ENCODE measurements around the gene CDK14.

Gene CDK14

DNA sequence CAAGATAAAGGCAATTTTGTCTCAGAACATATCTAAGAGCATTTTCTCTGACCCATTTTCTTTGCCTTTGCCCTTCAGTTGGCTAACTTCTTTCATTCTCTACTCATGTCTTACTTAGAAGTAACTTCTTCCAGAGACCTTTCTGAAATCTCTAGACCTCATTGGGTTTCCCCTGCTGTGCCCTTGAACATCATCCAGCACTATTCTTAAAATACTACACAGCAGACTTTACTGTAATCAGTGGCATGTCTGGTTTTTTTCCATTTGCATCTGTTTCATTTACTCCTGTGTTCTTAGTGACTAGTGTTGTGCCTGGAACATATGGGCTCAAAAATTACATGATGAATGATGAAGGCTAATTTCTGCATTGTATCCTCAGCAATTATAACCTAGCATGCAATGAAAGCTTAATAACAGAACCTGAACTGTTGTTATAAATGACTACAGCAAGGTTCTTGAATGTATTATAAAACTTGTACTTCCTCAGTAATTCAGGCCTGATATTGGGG, 301.9 kb downstream of the CDK14 start:
- TF ChIP-seq, protein P1, sequence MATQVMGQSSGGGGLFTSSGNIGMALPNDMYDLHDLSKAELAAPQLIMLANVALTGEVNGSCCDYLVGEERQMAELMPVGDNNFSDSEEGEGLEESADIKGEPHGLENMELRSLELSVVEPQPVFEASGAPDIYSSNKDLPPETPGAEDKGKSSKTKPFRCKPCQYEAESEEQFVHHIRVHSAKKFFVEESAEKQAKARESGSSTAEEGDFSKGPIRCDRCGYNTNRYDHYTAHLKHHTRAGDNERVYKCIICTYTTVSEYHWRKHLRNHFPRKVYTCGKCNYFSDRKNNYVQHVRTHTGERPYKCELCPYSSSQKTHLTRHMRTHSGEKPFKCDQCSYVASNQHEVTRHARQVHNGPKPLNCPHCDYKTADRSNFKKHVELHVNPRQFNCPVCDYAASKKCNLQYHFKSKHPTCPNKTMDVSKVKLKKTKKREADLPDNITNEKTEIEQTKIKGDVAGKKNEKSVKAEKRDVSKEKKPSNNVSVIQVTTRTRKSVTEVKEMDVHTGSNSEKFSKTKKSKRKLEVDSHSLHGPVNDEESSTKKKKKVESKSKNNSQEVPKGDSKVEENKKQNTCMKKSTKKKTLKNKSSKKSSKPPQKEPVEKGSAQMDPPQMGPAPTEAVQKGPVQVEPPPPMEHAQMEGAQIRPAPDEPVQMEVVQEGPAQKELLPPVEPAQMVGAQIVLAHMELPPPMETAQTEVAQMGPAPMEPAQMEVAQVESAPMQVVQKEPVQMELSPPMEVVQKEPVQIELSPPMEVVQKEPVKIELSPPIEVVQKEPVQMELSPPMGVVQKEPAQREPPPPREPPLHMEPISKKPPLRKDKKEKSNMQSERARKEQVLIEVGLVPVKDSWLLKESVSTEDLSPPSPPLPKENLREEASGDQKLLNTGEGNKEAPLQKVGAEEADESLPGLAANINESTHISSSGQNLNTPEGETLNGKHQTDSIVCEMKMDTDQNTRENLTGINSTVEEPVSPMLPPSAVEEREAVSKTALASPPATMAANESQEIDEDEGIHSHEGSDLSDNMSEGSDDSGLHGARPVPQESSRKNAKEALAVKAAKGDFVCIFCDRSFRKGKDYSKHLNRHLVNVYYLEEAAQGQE (IDR thresholded peaks at IDR 0.05; ENCODE audit: insufficient replicate concordance, low read depth): no peak
- TF ChIP-seq POLR2AphosphoS5 (IDR thresholded peaks at IDR 0.05; ENCODE audit: low read depth): no peak
- no peak for TF ChIP-seq GABPA (IDR thresholded peaks at IDR 0.05; ENCODE audit: low read depth)
- TF ChIP-seq SPI1 (IDR thresholded peaks at IDR 0.05; ENCODE audit: borderline replicate concordance, low read depth): no peak
- TF ChIP-seq, protein P2, sequence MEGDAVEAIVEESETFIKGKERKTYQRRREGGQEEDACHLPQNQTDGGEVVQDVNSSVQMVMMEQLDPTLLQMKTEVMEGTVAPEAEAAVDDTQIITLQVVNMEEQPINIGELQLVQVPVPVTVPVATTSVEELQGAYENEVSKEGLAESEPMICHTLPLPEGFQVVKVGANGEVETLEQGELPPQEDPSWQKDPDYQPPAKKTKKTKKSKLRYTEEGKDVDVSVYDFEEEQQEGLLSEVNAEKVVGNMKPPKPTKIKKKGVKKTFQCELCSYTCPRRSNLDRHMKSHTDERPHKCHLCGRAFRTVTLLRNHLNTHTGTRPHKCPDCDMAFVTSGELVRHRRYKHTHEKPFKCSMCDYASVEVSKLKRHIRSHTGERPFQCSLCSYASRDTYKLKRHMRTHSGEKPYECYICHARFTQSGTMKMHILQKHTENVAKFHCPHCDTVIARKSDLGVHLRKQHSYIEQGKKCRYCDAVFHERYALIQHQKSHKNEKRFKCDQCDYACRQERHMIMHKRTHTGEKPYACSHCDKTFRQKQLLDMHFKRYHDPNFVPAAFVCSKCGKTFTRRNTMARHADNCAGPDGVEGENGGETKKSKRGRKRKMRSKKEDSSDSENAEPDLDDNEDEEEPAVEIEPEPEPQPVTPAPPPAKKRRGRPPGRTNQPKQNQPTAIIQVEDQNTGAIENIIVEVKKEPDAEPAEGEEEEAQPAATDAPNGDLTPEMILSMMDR (IDR thresholded peaks at IDR 0.05; ENCODE audit: insufficient read depth, low read length): no peak
- no peak overlapping the region for H3K27ac ChIP-seq (replicated peaks)

DNA sequence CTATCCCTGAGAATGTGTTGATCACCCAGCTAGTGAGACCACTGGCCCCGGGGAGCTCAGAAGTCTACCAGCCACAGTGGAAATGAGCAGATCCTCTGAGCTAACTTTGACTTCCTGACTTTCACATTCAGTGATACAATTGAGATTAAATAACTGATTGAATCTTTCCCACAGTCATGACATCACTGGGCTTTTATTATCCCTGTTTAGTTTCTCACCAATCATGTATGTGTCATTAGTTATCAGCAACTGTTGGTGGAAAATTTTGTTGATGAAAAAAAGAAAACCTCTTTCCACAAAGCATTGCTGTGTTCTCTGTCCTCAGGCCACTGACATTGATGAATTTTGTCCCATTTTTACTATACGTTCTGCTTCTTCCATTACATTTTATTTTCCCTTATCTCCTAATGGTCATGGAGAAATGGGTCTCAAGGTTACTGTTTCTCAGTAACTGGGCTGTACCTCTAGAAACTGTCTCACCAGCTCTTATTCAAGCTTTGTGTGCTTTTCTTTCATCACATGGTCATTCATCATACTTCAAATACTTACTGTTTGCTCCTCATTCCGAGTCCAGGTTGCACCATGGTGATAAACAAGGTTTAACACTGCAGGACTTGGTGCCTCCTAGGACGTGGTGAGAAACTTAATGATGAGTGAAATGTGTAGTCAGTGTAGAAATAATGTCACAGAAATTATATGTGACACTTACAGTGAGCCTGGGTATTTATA, 304.7 kb downstream of the CDK14 start:
- Histone ChIP-seq H3K27ac (replicated peaks) (no peak overlapping the region), H3K4me3 (replicated peaks; ENCODE audit: insufficient read depth, low read length) (no peak overlapping the region), H3K27me3 (ENCODE audit: insufficient read depth, poor library complexity, severe bottlenecking) (no peaks in the 10 kb centered on the region)
- no peak for DNase-seq (ENCODE audit: low read depth in 1 of 2, low spot score in 1 of 2)
- TF ChIP-seq, protein P1 (IDR thresholded peaks at IDR 0.05; ENCODE audit: insufficient replicate concordance, low read depth): no peak
- TF ChIP-seq, protein P2 (IDR thresholded peaks at IDR 0.05; ENCODE audit: insufficient read depth, low read length): no peak
- TF ChIP-seq GABPA (IDR thresholded peaks at IDR 0.05; ENCODE audit: low read depth): no peak
- no peak for TF ChIP-seq POLR2AphosphoS5 (IDR thresholded peaks at IDR 0.05; ENCODE audit: low read depth)
- TF ChIP-seq SPI1 (IDR thresholded peaks at IDR 0.05; ENCODE audit: borderline replicate concordance, low read depth): no peak

More for the DNA sequence above, 301.9 kb downstream of the CDK14 start:
- DNase-seq (ENCODE audit: low read depth in 1 of 2, low spot score in 1 of 2): no peak
- Histone ChIP-seq H3K4me3 (replicated peaks; ENCODE audit: insufficient read depth, low read length) (no peak overlapping the region), H3K27me3 (ENCODE audit: insufficient read depth, poor library complexity, severe bottlenecking) (no peaks in the 10 kb centered on the region)

DNA sequence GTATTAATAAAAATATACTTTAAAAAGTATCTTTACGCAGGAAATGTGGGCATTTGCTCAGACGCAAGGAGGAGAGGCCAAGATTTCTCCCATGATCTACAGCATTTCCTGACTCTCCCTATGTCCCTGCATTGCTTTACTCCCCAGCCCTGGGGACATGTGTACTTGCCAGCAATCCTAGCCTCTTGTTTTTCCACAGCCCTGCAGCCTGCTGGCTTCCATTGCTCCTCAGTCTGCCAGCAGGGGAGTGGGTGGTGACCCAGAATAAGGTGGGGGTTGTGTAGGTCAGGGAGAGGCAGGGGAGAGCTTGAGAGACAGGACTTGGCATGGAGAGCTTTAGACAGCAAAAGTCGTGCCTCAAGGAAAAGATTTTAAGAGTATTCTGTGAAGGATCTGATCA, 307.7 kb downstream of the CDK14 start:
- TF ChIP-seq POLR2AphosphoS5 (IDR thresholded peaks at IDR 0.05; ENCODE audit: low read depth): no peak
- TF ChIP-seq SPI1 (IDR thresholded peaks at IDR 0.05; ENCODE audit: borderline replicate concordance, low read depth): no peak
- TF ChIP-seq, protein P1 (IDR thresholded peaks at IDR 0.05; ENCODE audit: insufficient replicate concordance, low read depth): no peak
- Histone ChIP-seq H3K27ac (replicated peaks) (no peak overlapping the region), H3K27me3 (ENCODE audit: insufficient read depth, poor library complexity, severe bottlenecking) (no peaks in the 10 kb centered on the region), H3K4me3 (replicated peaks; ENCODE audit: insufficient read depth, low read length) (no peak overlapping the region)
- no peak for DNase-seq (ENCODE audit: low read depth in 1 of 2, low spot score in 1 of 2)
